Urinary bladder (tissue), 4 donors: ENCODE data around the gene PHF1. TPM values are rescaled to one million over a fixed set of nuclear protein-coding genes. Genes with fewer than 3 reads are reported as not detected.

Source experiments
- DNase-seq: peaks from one replicate; pipeline ENCODE4 v3.0.0-alpha.2; 2015; ENCODE audit errors: extremely low spot score
- H3K27ac ChIP-seq: one replicate; pipeline ENCODE4 v1.5.1; 2013; ENCODE audit warnings: low read depth, mild to moderate bottlenecking, moderate library complexity
- H3K36me3 ChIP-seq: one replicate; pipeline ENCODE4 v1.6.1; 2013; ENCODE audit warnings: mild to moderate bottlenecking, moderate library complexity; ENCODE audit not compliant: insufficient read depth
- H3K4me1 ChIP-seq: one replicate; pipeline ENCODE4 v1.6.1; 2013; ENCODE audit warnings: mild to moderate bottlenecking, moderate library complexity; ENCODE audit not compliant: insufficient read depth
- H3K4me3 ChIP-seq: one replicate; pipeline ENCODE4 v1.5.1; 2013; ENCODE audit warnings: low read depth, low read length
- WGBS: extraction: QIAGEN DNeasy Blood & Tissue Kit; methylation state at CpG from one replicate; pipeline ENCODE4 v1.1.7; 2013; 5-methylcytosine and 5-hydroxymethylcytosine counted together
- polyA plus RNA-seq: library from polyadenylated mRNA; stranded (reverse); fragments of 200-250 nt; gene quantifications from one replicate; pipeline ENCODE4 v1.2.3, GENCODE V29; 2013
- total RNA-seq: library from RNA; depleted of rRNA; stranded (reverse); fragments of >200 nt; gene quantifications from one replicate; pipeline ENCODE4 v1.2.3, GENCODE V29; 2014
- donor health status: healthy with polysubstance abuse.
- donor health status: healthy.

Gene PHF1
- total and polyA plus RNA-seq, 2 donors: 16.4 to 79.4 TPM

DNA sequence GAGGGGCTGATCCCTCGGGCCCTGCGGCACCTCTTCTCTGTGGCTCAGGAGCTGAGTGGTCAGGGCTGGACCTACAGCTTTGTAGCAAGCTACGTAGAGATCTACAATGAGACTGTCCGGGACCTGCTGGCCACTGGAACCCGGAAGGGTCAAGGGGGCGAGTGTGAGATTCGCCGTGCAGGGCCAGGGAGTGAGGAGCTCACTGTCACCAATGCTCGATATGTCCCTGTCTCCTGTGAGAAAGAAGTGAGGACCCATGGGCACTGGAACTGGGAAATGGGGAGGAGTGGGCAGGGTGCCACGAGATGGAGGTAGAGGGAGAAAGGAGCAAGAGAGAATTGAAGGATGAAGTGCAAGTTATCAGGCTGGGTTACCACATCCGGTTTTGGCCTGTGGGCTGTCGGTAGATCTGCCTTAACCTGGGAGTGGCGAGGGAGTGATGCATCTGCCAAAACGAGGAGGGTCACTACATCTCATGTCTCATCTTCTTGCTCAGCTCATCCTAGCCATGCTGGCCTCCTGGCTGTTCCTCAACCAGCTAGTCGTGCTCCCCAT, 5.4 kb upstream of the PHF1 start:
- no peak overlapping the region for H3K27ac ChIP-seq
- H3K4me1 ChIP-seq: no peaks in the 10 kb centered on the region
- 92% methylated on average over 15 of the region's 15 CpGs for WGBS
- H3K4me3 ChIP-seq: no peak overlapping the region
- no peaks in the 10 kb centered on the region for H3K36me3 ChIP-seq
- no peak for DNase-seq

DNA sequence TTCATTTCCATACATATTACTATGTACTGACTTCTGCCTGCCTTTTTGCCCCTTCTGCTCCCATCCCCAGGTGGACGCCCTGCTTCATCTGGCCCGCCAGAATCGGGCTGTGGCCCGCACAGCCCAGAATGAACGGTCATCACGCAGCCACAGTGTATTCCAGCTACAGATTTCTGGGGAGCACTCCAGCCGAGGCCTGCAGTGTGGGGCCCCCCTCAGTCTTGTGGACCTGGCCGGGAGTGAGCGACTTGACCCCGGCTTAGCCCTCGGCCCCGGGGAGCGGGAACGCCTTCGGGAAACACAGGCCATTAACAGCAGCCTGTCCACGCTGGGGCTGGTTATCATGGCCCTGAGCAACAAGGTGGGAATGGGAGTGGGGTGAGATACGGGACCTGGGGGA, 4.7 kb upstream of the PHF1 start:
- no peak for DNase-seq
- no peak overlapping the region for H3K27ac ChIP-seq
- WGBS: 94% methylated on average over 17 of the region's 17 CpGs
- no peaks in the 10 kb centered on the region for H3K4me1 ChIP-seq
- H3K36me3 ChIP-seq: no peaks in the 10 kb centered on the region
- H3K4me3 ChIP-seq: no peak overlapping the region

DNA sequence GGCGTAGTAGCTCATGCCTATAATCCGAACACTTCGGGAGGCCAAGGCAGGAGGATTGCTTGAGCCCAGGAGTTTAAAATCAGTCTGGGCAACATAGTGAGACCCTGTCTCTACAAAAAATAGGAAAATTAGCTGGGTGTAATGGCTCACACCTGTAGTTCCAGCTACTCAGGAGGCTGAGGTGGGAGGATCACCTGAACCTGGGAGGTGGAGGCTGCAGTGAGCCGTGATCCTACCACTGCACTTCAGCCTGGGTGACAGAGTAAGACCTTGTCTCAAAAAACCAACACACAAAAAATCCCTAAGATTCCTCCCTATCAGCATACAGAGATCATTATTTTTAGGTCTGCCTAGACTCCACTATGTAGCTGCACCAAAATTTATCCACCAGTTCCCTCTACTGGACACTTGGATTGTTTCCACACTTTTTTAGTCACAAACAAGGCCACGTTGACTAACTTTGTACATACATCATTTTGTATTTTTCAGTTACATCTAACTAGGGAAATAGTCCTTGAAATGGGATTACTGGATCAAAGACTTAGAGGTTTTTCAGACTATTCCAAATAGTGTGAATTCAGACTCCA, 3.6 kb upstream of the PHF1 start:
- no peak overlapping the region for H3K27ac ChIP-seq
- WGBS: 81% methylated on average over 5 of the region's 5 CpGs
- no peaks in the 10 kb centered on the region for H3K4me1 ChIP-seq
- DNase-seq: no peak
- H3K4me3 ChIP-seq: no peak overlapping the region
- no peaks in the 10 kb centered on the region for H3K36me3 ChIP-seq

DNA sequence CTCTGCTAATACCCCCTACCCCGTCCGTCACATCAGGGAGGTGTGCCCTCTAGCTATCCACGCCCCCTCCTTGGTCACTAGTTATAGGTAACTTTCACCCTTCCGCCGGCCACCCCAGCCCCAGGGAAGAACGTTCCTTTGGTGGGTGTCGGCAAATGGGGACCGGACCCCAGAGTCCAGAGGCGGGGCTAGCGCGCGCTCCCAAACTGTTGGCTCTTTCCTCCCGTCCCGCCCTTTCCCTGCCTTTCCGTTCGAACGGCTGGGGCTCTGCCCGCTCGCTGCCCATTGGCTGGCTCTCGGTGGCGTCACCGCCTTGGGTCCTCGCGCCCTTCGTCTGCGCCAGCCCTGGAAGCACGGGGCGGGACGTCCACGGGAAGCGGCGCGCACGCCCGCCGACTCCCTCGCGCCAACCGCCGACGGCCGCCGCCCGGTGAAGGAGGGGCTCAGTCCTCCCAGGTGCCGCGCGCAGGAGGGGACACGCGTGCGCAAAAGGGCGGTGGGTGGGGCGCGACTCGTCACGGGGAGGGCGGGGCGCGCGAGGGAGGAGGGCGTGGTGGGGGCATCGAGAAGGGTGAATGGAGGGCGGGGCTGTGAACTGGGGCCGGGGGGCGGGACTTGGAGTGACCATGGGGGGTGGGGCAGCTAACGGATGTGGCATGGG, 634 bp upstream of the PHF1 start:
- peak; percentile 89 for DNase-seq
- Histone ChIP-seq H3K4me1 (no peaks in the 10 kb centered on the region), H3K4me3 (peak overlapping the region; percentile 92), H3K27ac (peak overlapping the region; percentile 95), H3K36me3 (no peaks in the 10 kb centered on the region)
- WGBS: under 1% methylated on average over 65 of the region's 65 CpGs

DNA sequence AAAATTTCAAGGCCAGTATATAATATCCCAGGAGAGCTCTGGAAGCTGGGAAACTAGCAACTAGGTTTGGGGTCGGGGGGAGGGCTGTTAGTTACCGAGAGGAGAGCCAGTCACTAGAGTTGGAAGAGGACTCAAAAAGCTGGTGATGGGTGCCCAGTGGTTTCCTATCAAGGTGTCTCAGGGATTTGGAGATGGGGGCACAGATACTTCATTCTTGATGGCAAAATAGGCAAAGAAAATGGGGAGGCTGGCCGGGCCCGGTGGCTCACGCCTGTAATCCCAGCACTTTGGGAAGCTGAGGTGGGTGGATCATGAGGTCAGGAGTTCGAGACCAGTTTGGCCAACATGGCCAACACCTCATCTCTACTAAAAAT, 805 bp downstream of the PHF1 start:
- no peak for DNase-seq
- H3K4me1 ChIP-seq: no peaks in the 10 kb centered on the region
- H3K27ac ChIP-seq: peak overlapping the region; percentile 93
- H3K36me3 ChIP-seq: no peaks in the 10 kb centered on the region
- H3K4me3 ChIP-seq: peak overlapping the region; percentile 92
- WGBS: 48% methylated on average over 6 of the region's 6 CpGs

DNA sequence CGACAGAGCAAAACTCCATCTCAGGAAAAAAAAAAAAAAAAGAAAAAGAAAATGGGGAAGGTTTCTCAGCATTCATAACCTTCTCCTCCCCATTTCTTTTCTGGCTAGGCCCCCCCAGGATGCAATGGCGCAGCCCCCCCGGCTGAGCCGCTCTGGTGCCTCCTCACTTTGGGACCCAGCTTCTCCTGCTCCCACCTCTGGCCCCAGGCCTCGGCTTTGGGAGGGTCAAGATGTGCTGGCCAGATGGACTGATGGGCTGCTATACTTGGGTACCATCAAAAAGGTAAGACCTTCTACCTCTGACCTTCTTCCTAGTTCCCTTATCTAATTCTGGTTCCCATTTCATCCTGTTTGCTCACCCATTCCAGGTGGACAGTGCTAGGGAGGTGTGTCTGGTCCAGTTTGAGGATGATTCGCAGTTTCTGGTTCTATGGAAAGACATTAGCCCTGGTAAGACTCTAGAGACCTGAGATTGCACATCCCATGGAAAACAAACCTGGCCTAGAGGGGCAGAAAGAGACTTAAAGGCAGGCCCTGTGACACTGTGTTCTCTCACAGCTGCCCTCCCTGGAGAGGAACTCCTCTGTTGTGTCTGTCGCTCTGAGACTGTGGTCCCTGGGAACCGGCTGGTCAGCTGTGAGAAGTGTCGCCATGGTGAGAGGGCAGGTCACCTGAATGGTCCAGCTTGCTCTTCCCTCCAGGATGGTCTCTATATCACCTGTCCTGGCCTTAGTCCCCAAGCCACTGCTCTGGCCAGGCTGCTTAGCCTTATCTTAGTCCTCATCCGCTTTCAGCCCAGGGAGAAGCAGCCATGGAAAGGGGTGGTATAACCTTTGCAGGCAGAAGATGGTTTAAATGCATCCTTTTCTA, 1.6 kb downstream of the PHF1 start:
- H3K27ac ChIP-seq: peak overlapping the region; percentile 57
- 89% methylated on average over 10 of the region's 10 CpGs for WGBS

DNA sequence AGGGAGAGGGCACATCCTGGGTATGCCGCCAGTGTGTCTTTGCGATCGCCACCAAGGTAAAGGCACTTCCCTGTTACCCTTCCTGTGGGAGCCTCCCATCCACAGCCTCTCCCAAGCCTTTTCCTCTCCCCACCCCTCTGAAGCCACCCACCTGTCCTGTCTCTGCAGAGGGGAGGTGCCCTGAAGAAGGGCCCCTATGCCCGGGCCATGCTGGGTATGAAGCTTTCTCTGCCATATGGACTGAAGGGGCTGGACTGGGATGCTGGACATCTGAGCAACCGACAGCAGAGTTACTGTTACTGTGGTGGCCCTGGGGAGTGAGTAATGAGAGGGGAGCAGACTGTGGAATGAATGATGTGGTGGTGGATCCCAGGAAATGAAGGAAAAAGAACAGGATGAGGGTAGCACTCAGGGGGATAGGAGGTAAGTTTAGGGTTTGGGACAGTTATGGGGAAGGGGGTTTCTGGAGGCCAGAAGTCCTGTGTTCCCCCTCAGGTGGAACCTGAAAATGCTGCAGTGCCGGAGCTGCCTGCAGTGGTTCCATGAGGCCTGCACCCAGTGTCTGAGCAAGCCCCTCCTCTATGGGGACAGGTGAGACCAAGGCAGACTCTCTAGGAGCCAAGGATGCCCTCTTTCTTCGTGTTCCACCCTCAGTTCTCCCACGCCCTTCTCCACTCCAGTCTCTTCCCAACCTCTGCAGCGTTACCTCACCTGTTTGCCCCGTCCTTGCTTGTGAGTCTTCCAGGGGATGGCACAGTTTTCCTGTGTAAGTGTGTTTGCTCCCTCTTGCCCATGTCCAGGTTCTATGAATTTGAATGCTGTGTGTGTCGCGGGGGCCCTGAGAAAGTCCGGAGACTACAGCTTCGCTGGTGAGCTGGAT, 2.7 kb downstream of the PHF1 start:
- Histone ChIP-seq H3K4me1 (no peaks in the 10 kb centered on the region), H3K27ac (no peak overlapping the region), H3K36me3 (no peaks in the 10 kb centered on the region), H3K4me3 (no peak overlapping the region)
- no peak for DNase-seq
- WGBS: 88% methylated on average over 14 of the region's 14 CpGs

More for the DNA sequence above, 1.6 kb downstream of the PHF1 start:
- no peak overlapping the region for H3K4me3 ChIP-seq
- no peaks in the 10 kb centered on the region for H3K36me3 ChIP-seq
- DNase-seq: no peak
- no peaks in the 10 kb centered on the region for H3K4me1 ChIP-seq

DNA sequence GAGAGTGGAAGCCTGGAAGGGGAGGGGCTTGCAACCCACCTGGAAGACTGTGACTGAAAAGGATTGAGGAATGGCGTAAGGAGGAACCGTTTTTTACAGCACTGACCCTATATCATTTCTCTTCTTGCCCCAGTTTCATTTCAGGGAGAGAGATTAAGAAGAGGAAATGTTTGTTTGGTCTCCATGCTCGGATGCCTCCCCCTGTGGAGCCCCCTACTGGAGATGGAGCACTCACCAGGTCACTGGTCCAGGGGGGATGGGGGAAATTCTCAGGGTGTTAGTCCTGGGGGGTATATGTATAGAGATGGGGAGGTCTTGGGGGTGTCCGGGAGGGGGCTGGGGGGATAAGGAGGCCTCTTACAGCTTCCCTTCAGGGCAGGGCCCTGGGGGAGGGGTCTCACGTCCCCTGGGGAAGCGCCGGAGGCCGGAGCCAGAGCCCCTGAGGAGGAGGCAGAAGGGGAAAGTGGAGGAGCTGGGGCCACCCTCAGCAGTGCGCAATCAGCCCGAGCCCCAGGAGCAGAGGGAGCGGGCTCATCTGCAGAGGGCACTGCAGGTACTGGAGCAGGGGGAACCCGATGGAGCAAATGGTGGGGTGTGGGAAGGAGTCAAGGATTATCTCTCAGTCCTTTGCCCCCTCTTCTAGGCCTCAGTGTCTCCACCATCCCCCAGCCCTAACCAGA, 3.9 kb downstream of the PHF1 start:
- Histone ChIP-seq H3K36me3 (no peaks in the 10 kb centered on the region), H3K27ac (no peak overlapping the region), H3K4me1 (no peaks in the 10 kb centered on the region), H3K4me3 (no peak overlapping the region)
- no peak for DNase-seq
- 68% methylated on average over 12 of the region's 12 CpGs for WGBS

DNA sequence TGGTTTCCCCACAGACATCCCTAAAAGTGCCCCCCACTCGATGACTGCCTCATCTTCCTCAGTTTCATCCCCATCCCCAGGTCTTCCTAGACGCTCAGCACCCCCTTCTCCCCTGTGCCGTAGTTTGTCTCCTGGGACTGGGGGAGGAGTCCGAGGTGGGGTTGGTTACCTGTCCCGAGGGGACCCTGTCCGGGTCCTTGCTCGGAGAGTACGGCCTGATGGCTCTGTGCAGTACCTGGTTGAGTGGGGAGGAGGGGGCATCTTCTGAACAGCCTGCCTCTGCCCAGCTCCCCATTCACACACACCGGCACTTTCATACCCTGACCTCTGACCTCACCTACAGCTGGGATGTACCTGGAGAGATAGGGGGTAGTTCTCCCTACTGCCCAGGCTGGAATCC, 5.0 kb downstream of the PHF1 start:
- Histone ChIP-seq H3K36me3 (no peaks in the 10 kb centered on the region), H3K27ac (no peak overlapping the region), H3K4me1 (no peaks in the 10 kb centered on the region), H3K4me3 (no peak overlapping the region)
- no peak for DNase-seq
- 66% methylated on average over 9 of the region's 9 CpGs for WGBS

DNA sequence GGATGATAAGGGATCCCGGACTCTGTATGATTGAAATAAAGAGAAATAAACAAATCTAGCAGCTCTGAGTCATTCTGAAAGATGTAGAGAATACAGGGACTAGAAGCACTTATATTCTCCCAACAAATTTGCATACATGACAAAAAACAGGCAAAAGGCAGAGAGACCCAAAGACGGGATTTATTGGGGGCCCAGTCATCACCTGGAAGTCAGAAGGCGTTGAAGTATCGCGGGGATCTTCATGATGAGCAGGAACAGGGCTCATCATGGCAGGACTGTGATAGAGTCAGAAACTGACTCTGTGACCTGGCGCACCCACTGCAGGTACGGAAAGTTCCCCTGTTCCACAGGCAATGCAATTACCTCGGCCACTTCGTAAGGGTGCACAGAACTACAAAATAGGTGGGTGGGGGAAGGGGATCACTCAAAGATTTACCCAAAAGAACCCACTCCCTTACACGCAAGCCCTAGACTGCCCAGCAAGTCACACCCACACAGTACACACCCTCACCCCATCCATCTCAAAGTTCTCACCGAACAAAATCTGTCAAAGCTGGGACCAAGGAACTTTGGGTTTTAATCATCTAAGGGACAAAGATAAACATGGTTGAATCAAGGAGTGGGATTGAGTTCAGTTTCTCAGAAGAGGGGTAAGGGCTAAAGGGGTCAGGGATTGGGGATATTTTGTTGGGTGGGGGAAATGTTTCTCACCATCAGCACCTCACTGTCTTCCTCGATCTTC, 5.7 kb downstream of the PHF1 start:
- DNase-seq: no peak
- 51% methylated on average over 12 of the region's 12 CpGs for WGBS
- no peak overlapping the region for H3K27ac ChIP-seq
- H3K4me3 ChIP-seq: peak overlapping the region; percentile 51
- no peaks in the 10 kb centered on the region for H3K36me3 ChIP-seq
- no peaks in the 10 kb centered on the region for H3K4me1 ChIP-seq

DNA sequence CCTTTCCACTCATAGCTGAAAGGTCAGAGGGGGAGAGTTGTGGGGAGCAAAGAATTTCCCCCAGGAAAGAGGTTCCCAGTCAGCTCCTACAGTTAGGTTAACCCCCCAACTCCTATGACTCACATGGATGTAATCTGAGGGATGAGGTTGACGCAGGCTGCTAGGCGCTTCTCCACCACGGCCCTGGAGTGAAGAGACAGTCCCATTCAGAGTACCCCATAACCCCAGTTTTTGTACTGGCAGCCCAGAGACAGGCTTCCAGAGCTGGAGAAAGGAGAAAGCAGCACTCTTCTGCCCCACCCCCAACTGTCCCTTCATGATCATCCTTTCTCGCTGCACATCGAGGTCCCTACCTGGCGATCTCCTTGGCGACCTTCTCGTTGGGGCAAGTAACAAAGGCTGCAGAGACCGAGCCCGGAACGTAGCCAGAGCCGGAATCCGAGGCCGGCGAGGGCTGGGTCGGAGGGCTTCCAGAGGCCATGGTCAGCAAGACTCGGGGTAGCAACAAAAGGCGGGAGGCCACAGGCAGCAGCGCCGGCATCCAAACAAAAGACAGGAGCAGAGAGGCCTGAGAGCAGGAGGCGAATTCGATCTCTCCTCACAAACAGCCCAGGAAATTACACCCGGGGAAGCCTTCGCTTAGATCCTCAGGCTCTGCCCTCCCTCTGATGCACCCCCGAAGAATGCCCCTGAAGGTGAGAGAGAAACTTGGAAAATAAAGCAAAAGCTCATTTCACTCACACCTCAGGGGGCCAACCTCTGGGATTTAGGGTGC, 6.5 kb downstream of the PHF1 start:
- 1% methylated on average over 25 of the region's 25 CpGs for WGBS
- no peaks in the 10 kb centered on the region for H3K36me3 ChIP-seq
- DNase-seq: no peak
- no peaks in the 10 kb centered on the region for H3K4me1 ChIP-seq
- H3K27ac ChIP-seq: peak overlapping the region; percentile 69
- H3K4me3 ChIP-seq: peak overlapping the region; percentile 51
